Measurements from ENCODE around the gene COL4A4. TPM values are rescaled to one million over a fixed set of nuclear protein-coding genes. Genes with fewer than 3 reads are reported as not detected.
"Not testable (repeated sequence)": the region's sequence is repeated elsewhere in the genome, so short reads cannot be mapped to it uniquely, and the experiment has no call there.

Gene COL4A4
- total RNA-seq, 2 experiments from 2014 or later = 0.10 to 0.35 TPM

- CTCF ChIA-PET = no interaction called here
- POLR2A ChIA-PET = no interaction called here
- no peak overlapping the region for H3K27ac Mint-ChIP-seq
- no peaks in the 10 kb centered on the region for H3K9me3 Mint-ChIP-seq
- H3K4me1 Mint-ChIP-seq = no peaks in the 10 kb centered on the region
- H3K27me3 Mint-ChIP-seq = peaks cover 12% of the 10 kb centered on the region
- no peak for DNase-seq
- H3K36me3 Mint-ChIP-seq (ENCODE audit: low read depth) = no peaks in the 10 kb centered on the region
- no peak overlapping the region for H3K4me3 Mint-ChIP-seq
These were observed 19.8 kb upstream of the COL4A4 start for GRCh38 chr2:227183657-227184367.

- no peaks in the 10 kb centered on the region for H3K4me1 Mint-ChIP-seq
- H3K9me3 Mint-ChIP-seq = no peaks in the 10 kb centered on the region
- POLR2A ChIA-PET = no interaction called here
- CTCF ChIA-PET = no interaction called here
- no peak for DNase-seq
- no peak overlapping the region for H3K27ac Mint-ChIP-seq
- H3K4me3 Mint-ChIP-seq = no peak overlapping the region
- H3K27me3 Mint-ChIP-seq = peaks cover 11% of the 10 kb centered on the region
- H3K36me3 Mint-ChIP-seq (ENCODE audit: low read depth) = no peaks in the 10 kb centered on the region
These were observed 18.8 kb upstream of the COL4A4 start for GRCh38 chr2:227182765-227183164.

- Mint-ChIP-seq H3K27ac (no peak overlapping the region), H3K36me3 (ENCODE audit: low read depth) (no peaks in the 10 kb centered on the region), H3K4me3 (no peak overlapping the region), H3K27me3 (peaks cover 4% of the 10 kb centered on the region), H3K4me1 (no peaks in the 10 kb centered on the region), H3K9me3 (no peaks in the 10 kb centered on the region)
- POLR2A ChIA-PET = no interaction called here
- CTCF ChIA-PET = no interaction called here
- no peak for DNase-seq
These were observed 16.8 kb upstream of the COL4A4 start for GRCh38 chr2:227180770-227181169.

- ChIA-PET POLR2A (no interaction called here), CTCF (no interaction called here)
- Mint-ChIP-seq H3K36me3 (ENCODE audit: low read depth) (no peaks in the 10 kb centered on the region), H3K4me1 (no peaks in the 10 kb centered on the region), H3K27me3 (peaks cover 4% of the 10 kb centered on the region), H3K4me3 (no peak overlapping the region), H3K27ac (no peak overlapping the region), H3K9me3 (no peaks in the 10 kb centered on the region)
- no peak for DNase-seq
These were observed 16.1 kb upstream of the COL4A4 start for GRCh38 chr2:227179988-227180685.

- no peak overlapping the region for H3K4me3 Mint-ChIP-seq
- no peaks in the 10 kb centered on the region for H3K9me3 Mint-ChIP-seq
- POLR2A ChIA-PET = no interaction called here
- no peaks in the 10 kb centered on the region for H3K4me1 Mint-ChIP-seq
- CTCF ChIA-PET = no interaction called here
- no peaks in the 10 kb centered on the region for H3K36me3 Mint-ChIP-seq (ENCODE audit: low read depth)
- no peak for DNase-seq
- H3K27me3 Mint-ChIP-seq = peaks cover 3% of the 10 kb centered on the region
- no peak overlapping the region for H3K27ac Mint-ChIP-seq
These were observed 13.8 kb upstream of the COL4A4 start for GRCh38 chr2:227177592-227178336.

- H3K27ac Mint-ChIP-seq; DNase-seq; H3K4me3 Mint-ChIP-seq; CTCF ChIA-PET; H3K36me3 Mint-ChIP-seq (ENCODE audit: low read depth); H3K9me3 Mint-ChIP-seq; H3K4me1 Mint-ChIP-seq: not testable (repeated sequence)
- H3K27me3 Mint-ChIP-seq = peaks cover 17% of the 10 kb centered on the region
- POLR2A ChIA-PET = interaction anchor here (1.0 kb wide), 1 partner anchor 15 kb away, joined by 4 read pairs; no protein-coding TSS in a partner anchor
These were observed 7.8 kb upstream of the COL4A4 start for GRCh38 chr2:227171779-227172178.

- H3K9me3 Mint-ChIP-seq = no peaks in the 10 kb centered on the region
- POLR2A ChIA-PET = no interaction called here
- CTCF ChIA-PET = no interaction called here
- H3K36me3 Mint-ChIP-seq (ENCODE audit: low read depth) = no peaks in the 10 kb centered on the region
- H3K27ac Mint-ChIP-seq = no peak overlapping the region
- H3K27me3 Mint-ChIP-seq = peaks cover 65% of the 10 kb centered on the region
- peaks cover 11% of the 10 kb centered on the region for H3K4me1 Mint-ChIP-seq
- DNase-seq = peak; percentile 48
- H3K4me3 Mint-ChIP-seq = peak overlapping the region; percentile 58
These were observed 822 bp upstream of the COL4A4 start for GRCh38 chr2:227164763-227165291.

- Mint-ChIP-seq H3K9me3 (no peaks in the 10 kb centered on the region), H3K4me3 (peak overlapping the region; percentile 57), H3K27me3 (peaks cover 71% of the 10 kb centered on the region), H3K36me3 (ENCODE audit: low read depth) (no peaks in the 10 kb centered on the region), H3K27ac (no peak overlapping the region), H3K4me1 (peaks cover 11% of the 10 kb centered on the region)
- no peak for DNase-seq
- CTCF ChIA-PET = no interaction called here
- POLR2A ChIA-PET = no interaction called here
These were observed 464 bp downstream of the COL4A4 start for GRCh38 chr2:227163485-227163997.

GRCh38 chr2:227161947-227162346 lies 2.1 kb downstream of the COL4A4 start:
- ChIA-PET POLR2A (no interaction called here), CTCF (interaction anchor here (1.0 kb wide), 1 partner anchor 76 kb away, joined by 3 read pairs; no protein-coding TSS in a partner anchor)
- H3K4me1 Mint-ChIP-seq = peaks cover 11% of the 10 kb centered on the region
- DNase-seq = no peak
- peaks cover 64% of the 10 kb centered on the region for H3K27me3 Mint-ChIP-seq
- no peak overlapping the region for H3K4me3 Mint-ChIP-seq
- no peaks in the 10 kb centered on the region for H3K36me3 Mint-ChIP-seq (ENCODE audit: low read depth)
- H3K9me3 Mint-ChIP-seq = no peaks in the 10 kb centered on the region
- no peak overlapping the region for H3K27ac Mint-ChIP-seq

GRCh38 chr2:227160164-227160563 lies 3.8 kb downstream of the COL4A4 start:
- CTCF ChIA-PET = no interaction called here
- Mint-ChIP-seq H3K4me1 (peaks cover 8% of the 10 kb centered on the region), H3K36me3 (ENCODE audit: low read depth) (no peaks in the 10 kb centered on the region), H3K4me3 (no peak overlapping the region), H3K27ac (no peak overlapping the region), H3K27me3 (peaks cover 56% of the 10 kb centered on the region), H3K9me3 (no peaks in the 10 kb centered on the region)
- POLR2A ChIA-PET = no interaction called here
- no peak for DNase-seq

GRCh38 chr2:227154986-227155774 lies 8.8 kb downstream of the COL4A4 start:
- ChIA-PET POLR2A (no interaction called here), CTCF (no interaction called here)
- Mint-ChIP-seq H3K9me3 (no peaks in the 10 kb centered on the region), H3K36me3 (ENCODE audit: low read depth) (no peaks in the 10 kb centered on the region), H3K4me3 (no peak overlapping the region), H3K27ac (no peak overlapping the region), H3K4me1 (no peaks in the 10 kb centered on the region), H3K27me3 (peaks cover 25% of the 10 kb centered on the region)
- no peak for DNase-seq

- Mint-ChIP-seq H3K4me3 (no peak overlapping the region), H3K9me3 (no peaks in the 10 kb centered on the region), H3K36me3 (ENCODE audit: low read depth) (no peaks in the 10 kb centered on the region), H3K27ac (no peak overlapping the region), H3K27me3 (peaks cover 22% of the 10 kb centered on the region), H3K4me1 (no peaks in the 10 kb centered on the region)
- no peak for DNase-seq
- ChIA-PET CTCF (no interaction called here), POLR2A (no interaction called here)
These were observed 10.1 kb downstream of the COL4A4 start for GRCh38 chr2:227153758-227154486.

Data from activated CD4-positive, alpha-beta memory T cell treated with anti-CD3 and anti-CD28 coated beads, Interleukin-2, amount 10 ng/mL, durations not matched to agents 7 days and 5 days (primary cell).